KMS-11 (cell line): Measurements from ENCODE around the gene TOX2.
A peak's percentile ranks its signal among the peaks of the same experiment; 100 is the strongest.

Source experiments
- H2AFZ ChIP-seq: fragments of 200-600 bp; sonication (generic); 2 replicates; pipeline ENCODE4 v1.6.1; 2016; ENCODE audit warnings: antibody characterized with exemption, mixed run types, low read depth
- H3K27ac ChIP-seq: fragments of 200-600 bp; sonication (generic); 2 replicates; pipeline ENCODE4 v1.6.1; 2016; ENCODE audit warnings: mild to moderate bottlenecking, mixed run types
- H3K27me3 ChIP-seq: fragments of 200-600 bp; sonication (generic); 2 replicates; pipeline ENCODE4 v1.6.1; 2017; ENCODE audit warnings: mild to moderate bottlenecking, low read depth, mixed run types, moderate library complexity; ENCODE audit not compliant: insufficient read depth
- H3K36me3 ChIP-seq: fragments of 200-600 bp; sonication (generic); 2 replicates; pipeline ENCODE4 v1.6.1; 2017; ENCODE audit warnings: mild to moderate bottlenecking, mixed run types; ENCODE audit not compliant: insufficient read depth
- H3K4me1 ChIP-seq: fragments of 200-600 bp; sonication (generic); 2 replicates; pipeline ENCODE4 v1.6.1; 2016; ENCODE audit warnings: mild to moderate bottlenecking, low read depth, mixed run types; ENCODE audit not compliant: poor library complexity, severe bottlenecking
- H3K4me2 ChIP-seq: fragments of 200-600 bp; sonication (generic); 2 replicates; pipeline ENCODE4 v1.7.0; 2016; ENCODE audit warnings: mild to moderate bottlenecking, mixed run types
- H3K4me3 ChIP-seq: fragments of 200-600 bp; sonication (generic); IDR thresholded peaks from 2 replicates; pipeline ENCODE4 v1.6.1; 2017; ENCODE audit warnings: low read depth, low read length, mixed read lengths; ENCODE audit not compliant: insufficient read depth
- H3K79me2 ChIP-seq: fragments of 200-600 bp; sonication (generic); 2 replicates; pipeline ENCODE4 v1.6.1; 2016; ENCODE audit warnings: low read depth, mixed run types; ENCODE audit not compliant: insufficient read depth
- H3K9ac ChIP-seq: fragments of 200-600 bp; sonication (generic); 2 replicates; pipeline ENCODE4 v1.6.1; 2016; ENCODE audit warnings: mild to moderate bottlenecking, mixed run types
- H4K20me1 ChIP-seq: fragments of 200-600 bp; sonication (generic); 2 replicates; pipeline ENCODE4 v1.6.1; 2016; ENCODE audit warnings: mild to moderate bottlenecking, mixed run types; ENCODE audit not compliant: insufficient read depth
- TF ChIP-seq, protein P1 (sequence below): fragments of 200-600 bp; sonication (generic); conservative IDR thresholded peaks from 2 replicates; pipeline ENCODE4 v1.6.1; 2017; ENCODE audit warnings: low read depth, mild to moderate bottlenecking, antibody characterized with exemption, low read length, moderate library complexity, mixed read lengths

Gene TOX2

DNA sequence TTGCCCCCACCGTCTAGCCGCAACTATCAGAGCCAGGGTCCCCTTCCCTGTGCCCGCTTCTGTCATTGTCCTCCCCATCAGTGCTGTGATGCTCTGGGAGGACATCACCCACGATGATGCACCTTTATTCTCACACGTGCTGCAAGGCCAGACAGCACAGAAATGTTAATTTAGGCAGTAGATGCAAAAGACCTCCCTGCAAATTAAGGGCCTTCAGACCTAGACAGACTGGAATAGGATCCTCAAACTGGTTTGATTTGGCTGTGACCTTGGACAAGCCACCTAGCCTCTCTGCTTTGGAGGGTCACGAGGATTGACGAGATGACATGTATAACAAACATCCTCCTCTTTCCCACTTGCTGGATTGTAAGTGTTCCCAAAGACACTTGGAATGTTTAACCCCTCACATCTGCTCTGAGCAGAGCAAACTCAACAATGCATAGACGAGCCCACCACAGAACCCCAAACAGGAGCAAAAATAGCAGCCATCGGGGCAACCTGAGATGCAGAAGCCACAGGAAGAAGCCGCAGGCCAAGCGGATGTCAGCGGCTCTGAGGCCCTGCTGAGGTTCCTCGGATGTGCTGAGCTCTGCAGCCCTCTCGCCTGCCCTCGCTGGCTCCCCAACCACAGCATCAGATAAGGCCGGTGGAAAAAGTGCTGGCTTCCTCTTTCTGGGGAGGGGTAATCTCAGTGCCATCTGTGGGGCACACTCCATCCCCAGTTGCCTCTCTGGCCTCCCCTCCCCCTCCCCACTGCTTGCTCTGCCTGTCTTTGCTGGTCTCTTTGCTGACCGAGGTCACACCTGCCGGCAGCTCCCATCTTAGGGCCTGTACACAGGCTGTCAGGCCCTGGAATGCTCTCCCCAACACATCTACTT, 35.3 kb downstream of the TOX2 start:
- Histone ChIP-seq H3K36me3 (no peaks in the 10 kb centered on the region), H3K79me2 (peaks cover 75% of the 10 kb centered on the region), H3K9ac (peak overlapping the region; percentile 41), H3K4me2 (peak overlapping the region; percentile 92), H3K4me1 (peaks cover 100% of the 10 kb centered on the region), H3K27me3 (no peaks in the 10 kb centered on the region), H2AFZ (no peak overlapping the region; the same call in 1 of the 2 replicates), H3K4me3 (no peak overlapping the region), H3K27ac (peak overlapping the region; percentile 82), H4K20me1 (no peaks in the 10 kb centered on the region)
- TF ChIP-seq, protein P1, sequence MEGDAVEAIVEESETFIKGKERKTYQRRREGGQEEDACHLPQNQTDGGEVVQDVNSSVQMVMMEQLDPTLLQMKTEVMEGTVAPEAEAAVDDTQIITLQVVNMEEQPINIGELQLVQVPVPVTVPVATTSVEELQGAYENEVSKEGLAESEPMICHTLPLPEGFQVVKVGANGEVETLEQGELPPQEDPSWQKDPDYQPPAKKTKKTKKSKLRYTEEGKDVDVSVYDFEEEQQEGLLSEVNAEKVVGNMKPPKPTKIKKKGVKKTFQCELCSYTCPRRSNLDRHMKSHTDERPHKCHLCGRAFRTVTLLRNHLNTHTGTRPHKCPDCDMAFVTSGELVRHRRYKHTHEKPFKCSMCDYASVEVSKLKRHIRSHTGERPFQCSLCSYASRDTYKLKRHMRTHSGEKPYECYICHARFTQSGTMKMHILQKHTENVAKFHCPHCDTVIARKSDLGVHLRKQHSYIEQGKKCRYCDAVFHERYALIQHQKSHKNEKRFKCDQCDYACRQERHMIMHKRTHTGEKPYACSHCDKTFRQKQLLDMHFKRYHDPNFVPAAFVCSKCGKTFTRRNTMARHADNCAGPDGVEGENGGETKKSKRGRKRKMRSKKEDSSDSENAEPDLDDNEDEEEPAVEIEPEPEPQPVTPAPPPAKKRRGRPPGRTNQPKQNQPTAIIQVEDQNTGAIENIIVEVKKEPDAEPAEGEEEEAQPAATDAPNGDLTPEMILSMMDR: no peak

DNA sequence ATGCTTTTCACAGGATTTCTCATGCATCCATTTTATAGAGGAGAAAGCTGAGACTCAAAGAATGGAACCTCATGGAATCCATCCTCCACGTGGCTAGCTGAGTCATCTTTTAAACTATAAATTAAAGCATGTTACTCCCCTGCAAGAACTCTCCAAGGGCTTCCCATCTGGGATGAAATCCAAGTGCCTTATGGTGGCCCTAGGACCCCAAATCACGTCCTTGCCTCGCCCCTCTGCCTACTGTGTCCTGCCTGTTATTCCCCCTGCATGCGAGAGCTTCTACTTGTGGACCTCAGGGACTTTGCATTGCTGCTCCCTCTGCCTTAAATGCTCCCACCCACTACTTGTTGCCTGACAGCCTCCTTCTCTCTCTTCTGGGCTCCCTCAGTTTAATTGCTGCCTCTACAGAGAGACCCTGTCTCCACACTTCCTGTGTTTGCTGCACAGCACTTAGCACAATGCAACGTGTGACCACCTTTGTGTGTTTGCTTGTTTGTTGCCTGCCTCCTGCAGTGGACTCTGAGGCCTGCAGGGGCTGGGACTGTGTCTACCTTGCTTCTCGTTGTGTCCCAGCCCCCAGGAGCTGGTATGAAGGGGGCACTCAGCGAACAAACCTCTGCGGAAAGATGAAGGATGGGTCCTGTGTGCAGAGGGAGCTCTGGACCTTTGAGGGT, 39.4 kb downstream of the TOX2 start:
- no peaks in the 10 kb centered on the region for H4K20me1 ChIP-seq
- H3K4me3 ChIP-seq: no peak overlapping the region
- no peaks in the 10 kb centered on the region for H3K27me3 ChIP-seq
- TF ChIP-seq, protein P1: no peak; the same call in 1 of the 2 replicates
- H3K27ac ChIP-seq: peak overlapping the region; percentile 98
- peak overlapping the region; percentile 69 for H3K9ac ChIP-seq
- H3K79me2 ChIP-seq: peaks cover 67% of the 10 kb centered on the region
- H2AFZ ChIP-seq: no peak overlapping the region
- H3K4me1 ChIP-seq: peaks cover 100% of the 10 kb centered on the region
- peak overlapping the region; percentile 96 for H3K4me2 ChIP-seq
- 0 out of 2 replicates have a peak, but pooled peaks cover 5% of the 10 kb centered on the region for H3K36me3 ChIP-seq

DNA sequence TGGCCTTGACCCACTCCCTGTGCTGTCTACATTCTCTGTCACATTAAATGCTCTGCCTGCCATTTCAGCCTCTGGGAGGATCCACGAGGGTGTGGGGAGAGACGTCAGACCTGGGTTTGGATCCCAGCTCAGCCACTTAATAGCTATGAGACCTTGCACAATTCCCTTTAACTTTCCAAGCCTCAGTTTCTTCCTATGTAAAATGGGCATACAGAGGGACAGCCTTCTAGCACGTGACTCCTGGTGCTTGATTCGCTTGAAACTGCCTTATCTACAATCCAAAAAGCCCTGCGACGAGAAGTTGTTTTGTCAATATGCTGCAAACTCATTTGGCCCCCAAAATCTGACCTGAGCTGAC, 40.0 kb downstream of the TOX2 start:
- Histone ChIP-seq H3K9ac (peak overlapping the region; percentile 69), H3K4me2 (peak overlapping the region; percentile 96), H3K79me2 (peaks cover 72% of the 10 kb centered on the region), H3K36me3 (peaks cover 9% of the 10 kb centered on the region; the same call in 1 of the 2 replicates), H3K4me1 (peaks cover 100% of the 10 kb centered on the region), H3K4me3 (no peak overlapping the region), H2AFZ (no peak overlapping the region), H3K27me3 (no peaks in the 10 kb centered on the region), H3K27ac (peak overlapping the region; percentile 98), H4K20me1 (no peaks in the 10 kb centered on the region)
- TF ChIP-seq, protein P1: no peak

DNA sequence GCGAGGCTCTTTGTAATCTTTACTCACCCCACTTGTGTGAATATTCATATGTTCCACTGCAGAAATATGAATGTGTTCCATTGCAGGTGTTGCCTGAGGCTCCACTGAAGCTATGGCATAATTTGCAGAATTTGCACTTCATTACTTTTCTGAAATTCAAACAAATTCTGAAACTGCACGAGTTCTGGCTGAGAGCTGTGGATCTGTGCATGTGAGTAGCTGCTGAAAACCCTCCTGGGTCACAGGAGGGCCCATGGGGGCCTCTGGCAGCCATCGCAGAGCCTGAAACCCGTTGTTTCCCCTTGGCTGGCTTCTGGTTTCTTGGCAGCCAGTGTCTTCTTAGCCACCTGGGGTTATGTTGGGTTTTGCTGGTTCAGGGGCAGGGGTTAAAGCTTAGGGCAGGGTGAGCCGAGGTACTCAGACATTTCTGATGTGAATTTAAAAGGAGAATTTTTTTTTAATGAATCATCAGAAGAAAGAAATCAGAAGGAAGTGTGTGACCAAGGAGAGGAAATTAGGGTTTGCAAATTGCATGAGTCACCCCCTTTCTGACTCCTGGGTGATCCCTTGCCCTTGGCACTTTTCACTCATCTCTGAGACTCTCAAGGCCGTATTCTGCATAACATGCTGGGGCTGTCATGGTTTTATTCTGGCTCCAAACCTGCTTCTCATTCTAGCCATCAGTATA, 40.6 kb downstream of the TOX2 start:
- Histone ChIP-seq H3K4me3 (no peak overlapping the region), H3K9ac (peak overlapping the region; percentile 69), H3K27ac (peak overlapping the region; percentile 98), H2AFZ (no peak overlapping the region), H3K4me1 (peaks cover 97% of the 10 kb centered on the region), H3K27me3 (no peaks in the 10 kb centered on the region), H3K4me2 (peak overlapping the region; percentile 96), H3K79me2 (peaks cover 77% of the 10 kb centered on the region), H4K20me1 (no peaks in the 10 kb centered on the region), H3K36me3 (peaks cover 9% of the 10 kb centered on the region; the same call in 1 of the 2 replicates)
- TF ChIP-seq, protein P1: no peak
